OCI-LY7 (cell line): ENCODE results near the gene IFT80. TPM values are rescaled to one million over a fixed set of nuclear protein-coding genes. Genes with fewer than 3 reads are reported as not detected.

ENCODE experiments used
- BruUV-seq: library from RNA; stranded (reverse); fragments of 400-500 nt; replicated peaks from 2 replicates; lab custom pipeline; 2021; lab: Mats Ljungman, UMichigan
- CTCF ChIA-PET: fragments of 300-600 bp; sonication (Branson Sonifier 250); formaldehyde crosslinking; loops from one replicate; lab custom pipeline; 2022; ENCODE audit warnings: antibody characterized with exemption; ENCODE audit not compliant: unreplicated experiment; lab: Charles Lee
- POLR2A ChIA-PET: fragments of 300-600 bp; sonication (Branson Sonifier 250); formaldehyde crosslinking; loops from one replicate; lab custom pipeline; 2022; ENCODE audit warnings: antibody characterized with exemption; lab: Charles Lee
- DNase-seq: peaks from one replicate; pipeline ENCODE4 v3.0.0-alpha.2; 2015; ENCODE audit warnings: low spot score
- H2AFZ ChIP-seq: fragments of 200-600 bp; sonication (generic), shearing (Covaris generic); 2 replicates; pipeline ENCODE4 v1.6.1; 2014; ENCODE audit warnings: mild to moderate bottlenecking, antibody characterized with exemption, low read length, moderate library complexity
- H3K27ac ChIP-seq: fragments of 200-600 bp; sonication (generic); 2 replicates; pipeline ENCODE4 v1.5.1; 2014; ENCODE audit warnings: mixed run types, low read depth, mild to moderate bottlenecking, moderate library complexity, low read length, inconsistent platforms; ENCODE audit not compliant: poor library complexity, severe bottlenecking
- H3K36me3 ChIP-seq: fragments of 200-600 bp; sonication (generic); 2 replicates; pipeline ENCODE4 v1.6.1; 2014; ENCODE audit warnings: mild to moderate bottlenecking, antibody characterized with exemption, low read length, moderate library complexity, mixed read lengths; ENCODE audit not compliant: insufficient read depth
- H3K4me1 ChIP-seq: fragments of 200-600 bp; sonication (generic); 2 replicates; pipeline ENCODE4 v1.5.1; 2014; ENCODE audit warnings: mild to moderate bottlenecking, low read length; ENCODE audit not compliant: insufficient read depth, poor library complexity, severe bottlenecking
- H3K4me2 ChIP-seq: fragments of 200-600 bp; sonication (generic); 2 replicates; pipeline ENCODE4 v1.6.1; 2014; ENCODE audit warnings: mild to moderate bottlenecking, low read length
- H3K4me3 ChIP-seq: fragments of 200-600 bp; sonication (generic); 2 replicates; pipeline ENCODE4 v1.5.1; 2014; ENCODE audit warnings: mild to moderate bottlenecking, low read depth, low read length; ENCODE audit not compliant: poor library complexity, severe bottlenecking
- H3K79me2 ChIP-seq: fragments of 200-600 bp; sonication (generic); 2 replicates; pipeline ENCODE4 v1.6.1; 2016; ENCODE audit warnings: low read depth, mild to moderate bottlenecking, low read length, moderate library complexity, mixed read lengths; ENCODE audit not compliant: insufficient read depth
- H3K9me2 ChIP-seq: fragments of 200-600 bp; sonication (generic); 2 replicates; pipeline ENCODE4 v1.6.1; 2016; ENCODE audit warnings: mild to moderate bottlenecking, low read length, mixed read lengths; ENCODE audit not compliant: insufficient read depth
- H3K9me3 ChIP-seq: fragments of 200-600 bp; sonication (generic); 2 replicates; pipeline ENCODE4 v1.6.1; 2014; ENCODE audit warnings: mild to moderate bottlenecking, mixed run types, low read length, mixed read lengths
- H4K20me1 ChIP-seq: fragments of 200-600 bp; sonication (generic); 2 replicates; pipeline ENCODE4 v1.6.1; 2014; ENCODE audit warnings: mild to moderate bottlenecking, antibody characterized with exemption, low read length, moderate library complexity, mixed read lengths; ENCODE audit not compliant: insufficient read depth
- EZH2phosphoT487 ChIP-seq: fragments of 200-600 bp; sonication (generic); IDR thresholded peaks from 2 replicates; pipeline ENCODE4 v1.6.1; 2018; ENCODE audit warnings: low read depth, borderline replicate concordance, mild to moderate bottlenecking, mixed run types, antibody characterized with exemption, low read length, moderate library complexity, mixed read lengths
- intact Hi-C: fragments of 100-400 bp; cut with micrococcal nuclease; formaldehyde crosslinking; loops from one replicate; pipeline ENCODE4 v1.10.0; 2022; ENCODE audit not compliant: unreplicated experiment
- total RNA-seq, 2 experiments: library from RNA; depleted of rRNA in 1 of 2; stranded (reverse); fragments of >200 nt in 1 of 2; shearing (Covaris generic) in 1 of 2; gene quantifications; 2 replicates each; pipeline ENCODE4 v1.2.3, GENCODE V29; 2014 to 2022
- TF ChIP-seq, protein P1 (sequence below): fragments of 200-600 bp; sonication (generic); conservative IDR thresholded peaks from 2 replicates; pipeline ENCODE4 v1.5.1; 2014; ENCODE audit warnings: mild to moderate bottlenecking, antibody characterized with exemption, low read length, moderate library complexity, mixed read lengths

Gene IFT80
- total RNA-seq, 2 experiments from 2014 or later: 33.5 to 49.5 TPM

DNA sequence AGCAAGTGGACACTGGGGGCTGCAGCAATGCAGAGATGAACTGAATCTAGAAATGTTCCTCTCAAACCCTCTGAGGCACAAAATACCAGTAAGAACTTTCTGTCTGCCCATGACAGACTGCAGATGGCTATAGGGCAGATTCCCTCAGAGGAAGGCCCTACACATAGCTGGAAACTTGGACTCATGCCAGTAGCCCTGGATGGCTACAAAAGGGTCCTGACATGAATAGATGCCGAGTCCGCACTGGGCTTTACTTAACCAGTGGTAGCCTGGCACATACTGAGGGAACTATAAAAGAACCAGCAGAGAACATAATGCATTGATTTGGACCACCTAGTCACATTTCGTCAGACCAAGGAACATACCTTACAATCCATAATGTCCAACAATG is 107.1 kb downstream of the IFT80 start:
- no peak overlapping the region for H3K27ac ChIP-seq
- no peak overlapping the region for H2AFZ ChIP-seq
- no TSS peak for BruUV-seq
- no peak overlapping the region for H3K4me3 ChIP-seq
- H3K9me2 ChIP-seq: no peaks in the 10 kb centered on the region
- ChIA-PET POLR2A (no interaction called here), CTCF (no interaction called here)
- no peak overlapping the region for H3K4me2 ChIP-seq
- no peaks in the 10 kb centered on the region for H4K20me1 ChIP-seq
- H3K79me2 ChIP-seq: no peaks in the 10 kb centered on the region
- H3K4me1 ChIP-seq: no peaks in the 10 kb centered on the region
- DNase-seq: no peak
- intact Hi-C loops: no loop called here
- no peaks in the 10 kb centered on the region for H3K9me3 ChIP-seq
- H3K36me3 ChIP-seq: no peaks in the 10 kb centered on the region
- TF ChIP-seq, protein P1, sequence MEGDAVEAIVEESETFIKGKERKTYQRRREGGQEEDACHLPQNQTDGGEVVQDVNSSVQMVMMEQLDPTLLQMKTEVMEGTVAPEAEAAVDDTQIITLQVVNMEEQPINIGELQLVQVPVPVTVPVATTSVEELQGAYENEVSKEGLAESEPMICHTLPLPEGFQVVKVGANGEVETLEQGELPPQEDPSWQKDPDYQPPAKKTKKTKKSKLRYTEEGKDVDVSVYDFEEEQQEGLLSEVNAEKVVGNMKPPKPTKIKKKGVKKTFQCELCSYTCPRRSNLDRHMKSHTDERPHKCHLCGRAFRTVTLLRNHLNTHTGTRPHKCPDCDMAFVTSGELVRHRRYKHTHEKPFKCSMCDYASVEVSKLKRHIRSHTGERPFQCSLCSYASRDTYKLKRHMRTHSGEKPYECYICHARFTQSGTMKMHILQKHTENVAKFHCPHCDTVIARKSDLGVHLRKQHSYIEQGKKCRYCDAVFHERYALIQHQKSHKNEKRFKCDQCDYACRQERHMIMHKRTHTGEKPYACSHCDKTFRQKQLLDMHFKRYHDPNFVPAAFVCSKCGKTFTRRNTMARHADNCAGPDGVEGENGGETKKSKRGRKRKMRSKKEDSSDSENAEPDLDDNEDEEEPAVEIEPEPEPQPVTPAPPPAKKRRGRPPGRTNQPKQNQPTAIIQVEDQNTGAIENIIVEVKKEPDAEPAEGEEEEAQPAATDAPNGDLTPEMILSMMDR: no peak
- no peak for TF ChIP-seq EZH2phosphoT487

DNA sequence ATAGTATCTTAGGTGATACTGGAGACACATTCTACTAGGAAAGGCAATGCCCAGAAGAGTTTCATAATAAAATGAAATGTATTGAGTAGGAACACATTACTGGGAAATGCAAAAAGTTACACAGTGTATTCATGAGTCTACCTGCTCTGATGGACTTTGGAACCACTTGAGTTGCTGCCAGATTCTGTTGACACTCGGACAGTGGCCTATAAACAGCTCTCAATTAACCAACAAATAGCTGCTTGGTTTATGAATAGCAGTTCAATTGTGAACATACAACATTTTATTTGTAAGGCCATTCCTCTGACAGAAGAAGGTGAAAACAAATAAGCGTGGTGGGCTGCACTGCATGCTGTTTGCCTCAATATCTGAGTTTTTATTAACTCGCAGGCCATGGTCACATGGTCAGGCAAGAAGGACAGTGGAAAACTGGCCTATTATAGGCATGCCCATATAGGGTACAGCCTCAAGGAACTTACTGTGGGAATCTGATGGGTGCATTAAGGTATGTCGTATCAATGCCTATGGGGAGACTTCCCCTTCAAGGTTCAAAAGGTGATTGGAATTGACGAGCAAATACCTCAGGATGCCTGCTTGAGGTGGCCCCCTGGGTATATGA is 107.6 kb downstream of the IFT80 start:
- H2AFZ ChIP-seq: no peak overlapping the region
- TF ChIP-seq, protein P1: no peak
- TF ChIP-seq EZH2phosphoT487: no peak
- H3K4me1 ChIP-seq: no peaks in the 10 kb centered on the region
- ChIA-PET CTCF (no interaction called here), POLR2A (no interaction called here)
- H3K4me3 ChIP-seq: no peak overlapping the region
- no peak for DNase-seq
- no peaks in the 10 kb centered on the region for H3K9me3 ChIP-seq
- H3K4me2 ChIP-seq: no peak overlapping the region
- no peaks in the 10 kb centered on the region for H4K20me1 ChIP-seq
- no peak overlapping the region for H3K27ac ChIP-seq
- no peaks in the 10 kb centered on the region for H3K36me3 ChIP-seq
- BruUV-seq: no TSS peak
- H3K79me2 ChIP-seq: no peaks in the 10 kb centered on the region
- intact Hi-C loops: no loop called here
- no peaks in the 10 kb centered on the region for H3K9me2 ChIP-seq

DNA sequence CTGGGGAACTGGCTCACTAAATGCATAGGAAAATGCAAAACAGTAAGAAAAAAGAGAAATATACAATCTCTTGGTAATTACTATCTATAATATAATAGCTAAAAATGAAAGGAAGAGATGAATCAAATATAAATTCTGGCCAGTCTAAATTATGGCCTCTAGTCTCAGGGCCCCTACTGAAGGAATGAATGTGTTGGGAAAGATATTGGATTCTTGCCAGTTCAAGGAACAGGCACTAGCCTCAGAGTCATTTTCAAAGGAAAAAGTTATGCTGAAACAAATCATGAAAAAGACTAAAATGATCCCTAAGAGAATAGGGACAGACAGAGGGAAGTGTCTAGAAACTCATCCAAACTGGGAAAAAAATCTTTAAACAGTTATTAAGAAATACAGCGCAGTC is 111.4 kb downstream of the IFT80 start:
- CTCF ChIA-PET: no interaction called here

More for the DNA sequence above, 111.4 kb downstream of the IFT80 start:
- Histone ChIP-seq H3K79me2 (no peaks in the 10 kb centered on the region), H3K4me1 (no peaks in the 10 kb centered on the region), H3K9me2 (no peaks in the 10 kb centered on the region), H3K4me2 (no peak overlapping the region), H4K20me1 (no peaks in the 10 kb centered on the region), H3K9me3 (no peaks in the 10 kb centered on the region), H3K36me3 (no peaks in the 10 kb centered on the region), H3K27ac (no peak overlapping the region), H3K4me3 (no peak overlapping the region), H2AFZ (no peak overlapping the region)
- BruUV-seq: no TSS peak
- DNase-seq: no peak
- POLR2A ChIA-PET: interaction anchor here (0.6 to 0.7 kb wide), 2 partner anchors 54 to 873 kb away, joined by 3 read pairs; no protein-coding TSS in a partner anchor
- no peak for TF ChIP-seq EZH2phosphoT487
- TF ChIP-seq, protein P1: no peak
- intact Hi-C loops: no loop called here
